Medulla oblongata (tissue), 1 donor: ENCODE data around the gene IRAK3.
"Not testable (repeated sequence)": the region's sequence is repeated elsewhere in the genome, so short reads cannot be mapped to it uniquely, and the experiment has no call there.

Source experiments
- DNase-seq: peaks from one replicate; pipeline ENCODE4 v3.0.0-alpha.2; 2015; ENCODE audit errors: extremely low spot score

Gene IRAK3

GRCh38 chr12:66303316-66303804 is 114.3 kb downstream of the IRAK3 start:
- DNase-seq = not testable (repeated sequence)
